Adipose tissue (tissue), 3 donors: ENCODE measurements around the gene MRPS2. TPM values are rescaled to one million over a fixed set of nuclear protein-coding genes. Genes with fewer than 3 reads are reported as not detected.
"Not testable (repeated sequence)": the region's sequence is repeated elsewhere in the genome, so short reads cannot be mapped to it uniquely, and the experiment has no call there.

Experiments
- H3K27ac ChIP-seq: one replicate; pipeline ENCODE4 v1.5.1; 2013; ENCODE audit warnings: low read depth, low read length
- WGBS, 3 donors: extraction: QIAGEN DNeasy Blood & Tissue Kit; methylation state at CpG; one replicate each; pipeline ENCODE4 v1.1.7; 2013; 5-methylcytosine and 5-hydroxymethylcytosine counted together
- polyA plus RNA-seq, 3 donors: library from polyadenylated mRNA; stranded (reverse); fragments of 200-250 nt; gene quantifications; one replicate each; pipeline ENCODE4 v1.2.3, GENCODE V29; 2013
- donor health status: healthy with polysubstance abuse.
- donor health status: Bipolar disorder and iron deficiency.
- donor health status: healthy.

The MRPS2 gene
- polyA plus RNA-seq = 10 to 100 TPM; 29.2 to 62.3 (median 48.9) TPM

DNA sequence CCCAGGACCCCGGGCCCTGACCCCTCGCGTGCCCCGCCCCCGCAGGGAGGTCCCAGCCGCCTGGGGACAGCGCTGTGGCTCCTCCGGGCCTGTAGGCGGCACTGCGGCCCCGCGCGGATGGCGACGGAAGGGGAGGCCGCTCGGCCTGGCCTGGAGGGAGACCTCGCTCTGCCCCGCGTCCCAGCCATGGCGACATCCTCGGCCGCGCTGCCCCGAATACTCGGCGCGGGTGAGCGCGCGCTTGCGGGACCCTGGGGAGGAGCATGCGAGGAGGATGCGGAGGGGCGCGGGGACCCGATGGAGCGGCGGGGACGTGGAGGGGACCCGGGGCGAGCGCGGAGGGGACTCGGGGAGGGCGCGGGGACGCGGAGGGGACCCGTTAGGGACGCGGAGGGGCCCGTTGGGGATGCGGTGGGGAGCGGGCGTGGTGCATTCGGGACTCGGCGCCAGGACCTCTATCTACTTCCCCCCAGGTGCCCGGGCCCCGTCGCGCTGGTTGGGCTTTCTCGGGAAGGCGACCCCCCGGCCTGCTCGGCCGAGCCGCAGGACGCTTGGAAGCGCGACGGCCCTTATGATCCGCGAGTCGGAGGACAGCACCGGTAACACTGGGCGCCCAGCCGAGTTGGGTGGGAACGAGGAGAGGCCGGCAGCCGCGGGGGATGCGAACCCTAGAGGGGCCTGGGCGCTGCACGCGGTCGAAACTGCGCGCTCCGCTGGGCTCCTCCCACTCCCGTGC lies at the start of gene MRPS2:
Gene MRPS2 (plus strand): TSS at position 158 of the 736 bp plus-strand sequence. CDS start 29 bp downstream, at position 187.
- WGBS, 3 donors = 0 to 1% (median 0%) methylated on average over 61 to 91 of the region's 92 CpGs
- H3K27ac ChIP-seq = no peak within 1 kb of the TSS

- 90 to 92% (median 91%) methylated on average over 10 of the region's 10 CpGs for WGBS, 3 donors
- H3K27ac ChIP-seq = no peak overlapping the region
Observed at GRCh38 chr9:135450956-135451355, 49.5 kb upstream of the MRPS2 start.

DNA sequence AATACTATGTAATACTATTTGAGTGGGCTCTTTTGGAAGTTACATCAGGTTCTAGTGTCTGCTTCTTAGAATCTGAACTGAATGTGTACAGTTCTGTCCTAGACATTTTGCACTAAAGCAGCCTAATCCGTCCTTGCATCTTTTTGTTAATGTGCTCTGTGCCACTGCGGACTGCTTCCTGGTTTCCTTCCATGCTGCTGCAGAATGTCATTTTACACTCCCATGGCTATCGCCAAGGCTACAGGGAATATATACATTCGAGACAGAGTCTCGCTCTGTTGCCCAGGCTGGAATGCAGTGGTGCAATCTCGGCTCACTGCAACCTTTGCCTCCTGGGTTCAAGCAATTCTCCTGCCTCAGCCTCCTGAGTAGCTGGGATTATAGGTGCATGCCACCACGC lies 48.6 kb upstream of the MRPS2 start:
- 76 to 84% (median 79%) methylated on average over 7 of the region's 7 CpGs for WGBS, 3 donors
- not testable (repeated sequence) for H3K27ac ChIP-seq

GRCh38 chr9:135454737-135455136 lies 45.7 kb upstream of the MRPS2 start:
- WGBS, 3 donors = 85 to 95% (median 89%) methylated on average over 5 of the region's 5 CpGs
- H3K27ac ChIP-seq = no peak overlapping the region

DNA sequence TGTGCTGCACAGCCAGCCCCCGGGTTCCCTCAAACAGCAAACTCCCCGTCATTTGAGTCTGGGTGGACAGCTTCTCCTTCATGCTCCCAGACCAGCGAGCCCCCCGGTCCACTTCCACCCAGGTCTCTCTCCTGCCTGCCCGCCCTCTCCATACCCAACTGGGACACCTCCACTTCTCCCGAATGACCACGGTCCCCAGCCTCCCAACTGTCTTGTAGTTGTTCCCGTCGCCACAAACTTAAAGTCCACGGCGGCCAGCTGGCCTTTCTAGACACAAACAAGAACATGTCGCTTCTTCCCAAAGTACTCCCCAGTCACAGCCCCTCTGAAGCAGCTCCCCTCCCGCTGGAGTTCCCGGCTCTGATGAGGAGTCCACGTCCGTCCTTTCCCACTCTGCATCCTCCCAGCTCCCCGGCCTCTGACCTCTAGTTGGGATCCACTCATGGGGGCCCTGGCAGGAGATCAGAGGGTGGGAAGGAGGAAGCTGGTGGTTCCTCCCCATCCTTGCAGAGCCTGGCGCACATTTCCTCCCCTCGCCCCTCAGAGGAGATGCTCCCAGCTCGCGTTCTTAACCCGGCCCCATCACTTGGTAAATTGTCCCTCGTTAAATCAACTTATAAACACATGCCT lies 45.0 kb upstream of the MRPS2 start:
- WGBS, 3 donors = 64 to 76% (median 65%) methylated on average over 23 of the region's 23 CpGs
- H3K27ac ChIP-seq = no peak overlapping the region

- no peak overlapping the region for H3K27ac ChIP-seq
- WGBS, 3 donors = 74 to 82% (median 74%) methylated on average over 19 of the region's 19 CpGs
Observed at GRCh38 chr9:135456436-135457104, 43.9 kb upstream of the MRPS2 start.

- WGBS, 3 donors = 93 to 94% (median 93%) methylated on average over 5 of the region's 5 CpGs
- H3K27ac ChIP-seq = not testable (repeated sequence)
Observed at GRCh38 chr9:135458478-135458877, 42.0 kb upstream of the MRPS2 start.

GRCh38 chr9:135461936-135462335 lies 38.5 kb upstream of the MRPS2 start:
- WGBS, 3 donors = 76 to 87% (median 83%) methylated on average over 11 of the region's 11 CpGs

DNA sequence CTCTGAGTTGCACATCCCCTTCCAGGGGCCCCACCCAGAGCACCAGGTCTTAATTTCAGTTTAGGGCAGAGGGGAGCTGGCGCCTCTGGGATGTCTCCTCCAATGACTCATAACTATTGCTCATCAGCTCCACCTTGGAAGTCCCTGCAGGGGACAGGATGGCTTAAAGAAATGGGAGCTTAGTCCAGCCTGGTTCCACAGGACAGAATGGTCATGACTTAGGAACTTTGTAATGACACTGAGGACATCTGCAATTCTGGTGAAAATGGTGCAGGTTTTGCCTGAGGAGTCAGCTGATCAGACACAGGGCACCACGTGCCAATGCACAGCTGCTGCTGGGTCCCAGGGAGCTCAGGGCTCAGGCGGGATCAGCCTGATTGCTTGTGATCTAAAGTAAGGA lies 37.3 kb upstream of the MRPS2 start:
- no peak overlapping the region for H3K27ac ChIP-seq
- 56 to 72% (median 57%) methylated on average over 3 of the region's 3 CpGs for WGBS, 3 donors

More at GRCh38 chr9:135461936-135462335, 38.5 kb upstream of the MRPS2 start:
- H3K27ac ChIP-seq = no peak overlapping the region

DNA sequence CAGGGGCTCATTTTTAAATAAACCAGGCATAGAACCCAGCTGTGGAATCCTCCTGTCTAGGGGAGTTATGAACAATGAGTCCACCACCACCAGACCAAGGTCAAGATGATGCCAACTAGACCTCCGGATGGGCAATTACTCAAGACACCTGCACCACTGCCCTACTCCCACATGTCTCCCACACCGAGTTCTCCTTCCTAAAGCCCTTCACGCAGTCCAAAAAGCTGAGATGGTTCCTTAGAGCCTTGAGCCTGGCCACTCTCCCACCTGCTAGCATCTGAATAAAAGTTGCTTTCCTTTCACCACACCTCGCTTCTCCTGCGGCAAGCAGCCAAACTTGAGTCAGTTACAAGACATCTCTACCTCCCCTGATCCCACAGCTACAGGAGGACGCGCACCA lies 36.3 kb upstream of the MRPS2 start:
- 80 to 96% (median 91%) methylated on average over 7 of the region's 7 CpGs for WGBS, 3 donors
- no peak overlapping the region for H3K27ac ChIP-seq

DNA sequence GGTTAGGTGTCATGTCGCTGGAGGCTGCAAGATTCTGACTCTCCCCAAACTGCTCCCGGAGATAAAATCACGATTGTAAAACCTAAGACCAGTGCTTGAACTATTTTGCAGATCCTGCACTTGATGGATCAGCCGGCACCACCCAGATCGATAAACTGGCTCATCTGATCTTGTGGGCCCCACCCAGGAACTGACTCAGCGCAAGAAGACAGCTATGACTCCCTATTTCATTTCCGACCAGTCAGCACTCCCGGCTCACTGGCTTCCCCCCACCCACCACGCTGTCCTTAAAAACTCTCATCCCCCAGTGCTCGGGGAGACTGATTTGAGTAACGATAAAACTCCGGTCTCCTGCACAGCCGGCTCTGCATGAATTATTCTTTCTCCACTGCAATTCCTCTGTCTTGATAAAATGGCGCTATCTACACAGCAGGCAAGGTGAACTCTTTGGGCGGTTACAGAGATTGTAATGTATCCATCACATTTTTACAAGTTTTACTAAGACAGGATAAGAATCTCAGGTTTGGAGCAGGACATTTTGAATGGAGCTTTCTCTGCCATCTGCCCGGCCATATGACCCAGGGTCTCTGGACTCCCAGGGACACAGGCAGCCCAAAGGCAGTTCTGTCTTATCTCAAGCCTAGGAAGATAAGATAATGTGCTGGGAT lies 31.5 kb upstream of the MRPS2 start:
- WGBS, 3 donors = 28 to 54% (median 28%) methylated on average over 16 of the region's 16 CpGs
- H3K27ac ChIP-seq = no peak overlapping the region

GRCh38 chr9:135471791-135472640 lies 28.5 kb upstream of the MRPS2 start:
- 75 to 79% (median 76%) methylated on average over 23 of the region's 23 CpGs for WGBS, 3 donors
- H3K27ac ChIP-seq = no peak overlapping the region

DNA sequence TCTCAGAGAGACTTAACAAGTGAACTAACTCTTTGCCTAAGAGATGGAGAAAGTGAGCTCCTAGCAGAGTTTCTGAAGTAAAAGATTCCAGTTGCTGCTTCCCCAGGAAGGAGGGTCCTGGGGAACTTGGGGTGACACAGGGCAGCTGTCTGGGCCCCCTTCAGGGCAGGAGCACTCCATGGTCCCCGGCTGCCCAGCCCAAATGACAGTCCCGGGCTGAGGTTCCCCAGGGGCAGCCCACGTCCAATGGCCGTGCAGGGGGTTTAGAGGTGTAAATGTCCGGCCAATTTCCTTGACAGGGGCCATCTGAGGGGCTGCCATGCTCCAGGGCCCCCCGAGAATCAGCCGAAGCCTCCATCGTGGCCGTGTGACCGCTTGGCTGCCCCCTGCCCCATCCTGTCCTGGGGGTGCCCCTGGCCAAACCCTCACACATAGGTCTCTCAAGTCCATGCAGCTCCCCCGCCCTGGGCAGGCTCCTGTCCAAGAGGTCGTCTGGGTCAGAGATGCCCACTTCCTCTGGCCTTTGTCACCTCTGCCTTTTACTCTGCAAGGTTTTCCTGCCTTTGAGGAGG lies 26.4 kb upstream of the MRPS2 start:
- WGBS, 3 donors = 73 to 79% (median 76%) methylated on average over 12 of the region's 12 CpGs
- H3K27ac ChIP-seq = no peak overlapping the region

- H3K27ac ChIP-seq = no peak overlapping the region
- WGBS, 3 donors = 26 to 32% (median 31%) methylated on average over 12 of the region's 12 CpGs
Observed at GRCh38 chr9:135474915-135475314, 25.6 kb upstream of the MRPS2 start.

DNA sequence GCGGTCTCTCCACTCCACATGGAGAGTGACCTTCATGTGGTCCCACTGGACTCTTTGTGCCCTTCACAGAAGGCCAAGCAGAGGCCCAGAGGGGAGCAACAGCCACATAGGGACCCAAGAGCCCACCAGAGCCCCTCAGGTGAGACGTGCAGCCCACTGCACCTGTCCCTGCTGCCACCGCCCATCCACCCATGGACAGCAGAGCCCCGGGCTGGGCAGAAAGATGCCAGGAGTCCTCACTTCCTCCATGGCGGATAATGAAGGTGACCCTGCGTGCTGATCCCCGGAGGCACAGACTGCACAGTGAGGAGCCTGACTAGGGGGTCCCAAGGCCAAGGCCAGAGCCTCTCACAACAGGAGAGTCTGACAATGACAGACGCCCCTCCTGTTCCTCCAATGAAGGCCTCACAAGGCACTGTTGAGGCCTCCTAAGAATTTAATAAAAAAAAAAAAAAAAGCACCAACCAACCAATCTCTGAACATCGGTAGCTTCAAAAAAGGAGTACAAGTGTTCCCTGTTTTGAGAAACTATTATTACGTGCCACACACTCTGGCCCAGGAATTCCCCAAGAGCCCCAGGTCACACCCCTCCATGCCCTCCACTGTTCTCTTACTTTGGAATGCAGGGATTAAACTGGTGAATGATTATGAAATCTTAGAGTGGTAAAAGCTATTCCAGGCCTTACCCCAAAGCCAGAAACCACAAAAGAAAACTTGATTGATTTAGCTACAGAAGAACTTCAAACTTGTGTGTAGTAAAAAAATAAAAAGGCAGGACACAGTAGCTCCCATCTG lies 23.7 kb upstream of the MRPS2 start:
- WGBS, 3 donors = 82 to 91% (median 90%) methylated on average over 10 of the region's 10 CpGs
- H3K27ac ChIP-seq = no peak overlapping the region

DNA sequence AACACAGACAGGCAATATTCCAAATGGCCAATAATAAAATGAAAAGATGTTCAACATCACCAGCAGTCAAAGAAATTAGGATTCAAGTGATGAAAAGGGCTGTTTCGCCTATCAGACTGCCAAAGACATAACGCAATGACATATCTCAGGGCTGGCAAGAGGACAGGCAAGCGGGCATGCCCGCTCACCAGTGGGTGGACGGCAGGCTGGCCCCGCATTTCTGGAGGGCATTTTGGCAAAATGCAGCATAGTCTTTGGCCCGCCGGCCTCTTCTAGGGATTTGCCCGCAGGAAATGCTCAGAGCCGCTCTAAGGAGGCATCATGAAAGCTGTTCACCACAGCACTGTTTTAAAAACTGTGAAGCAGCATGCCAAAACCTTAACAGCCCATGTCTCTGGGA lies 22.3 kb upstream of the MRPS2 start:
- 82% methylated on average over 10 of the region's 10 CpGs for WGBS, 3 donors
- H3K27ac ChIP-seq = no peak overlapping the region

GRCh38 chr9:135478829-135479468 lies 21.5 kb upstream of the MRPS2 start:
- no peak overlapping the region for H3K27ac ChIP-seq
- 2 to 3% (median 2%) methylated on average over 46 to 64 of the region's 64 CpGs for WGBS, 3 donors
